NCI-H524 (cell line): ENCODE data around the gene ACSL5.
"Not testable (repeated sequence)": the region's sequence is repeated elsewhere in the genome, so short reads cannot be mapped to it uniquely, and the experiment has no call there.

Experiments
- DNase-seq, 2 experiments: peaks; one replicate each; lab custom pipeline; 2025; lab: John Stamatoyannopoulos, UW

The ACSL5 gene

GRCh38 chr10:112374724-112375541, 1.0 kb downstream of the ACSL5 start:
- no peak for DNase-seq

GRCh38 chr10:112375721-112376395, 1.9 kb downstream of the ACSL5 start:
- no peak for DNase-seq

DNA sequence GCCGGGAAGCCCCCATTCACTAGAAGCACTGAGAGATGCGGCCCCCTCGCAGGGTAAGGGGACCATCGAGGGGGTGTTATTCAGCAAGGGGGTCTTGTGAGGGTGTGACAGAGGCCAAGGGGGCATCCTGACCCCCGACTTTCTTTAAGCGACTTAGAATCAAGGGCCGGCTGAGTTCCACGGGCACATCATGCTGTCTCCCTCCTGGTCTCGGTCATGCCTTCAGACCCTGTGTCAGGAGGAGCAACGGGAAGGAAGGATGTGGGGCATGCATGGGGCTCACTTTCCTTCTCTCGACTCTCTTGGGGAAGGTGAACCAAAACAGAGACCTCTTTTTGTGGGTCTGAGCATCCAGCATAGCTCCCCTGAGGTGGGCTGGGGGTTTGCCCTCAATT, 2.5 kb downstream of the ACSL5 start:
- DNase-seq: no peak

DNA sequence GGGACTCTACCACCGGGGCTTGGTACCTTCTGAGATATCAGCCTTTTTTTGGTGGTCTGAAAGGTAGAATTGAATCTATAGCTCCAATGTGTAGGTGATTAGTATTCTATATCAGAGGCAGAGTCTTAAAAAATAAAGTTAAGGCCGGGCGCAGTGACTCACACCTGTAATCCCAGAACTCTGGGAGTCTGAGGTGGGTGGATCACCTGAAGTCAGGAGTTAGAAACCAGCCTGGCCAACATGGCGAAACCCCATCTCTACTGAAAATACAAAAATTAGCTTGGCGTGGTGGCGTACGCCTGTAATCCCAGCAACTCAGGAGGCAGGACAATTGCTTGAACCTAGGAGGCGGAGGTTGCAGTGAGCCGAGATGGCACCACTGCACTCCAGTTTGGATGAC, 3.2 kb downstream of the ACSL5 start:
- not testable (repeated sequence) for DNase-seq

- DNase-seq: no peak
These were observed 5.8 kb downstream of the ACSL5 start for GRCh38 chr10:112379635-112380296.

GRCh38 chr10:112382515-112383235, 8.8 kb downstream of the ACSL5 start:
- DNase-seq: no peak

GRCh38 chr10:112383325-112383724, 9.4 kb downstream of the ACSL5 start:
- no peak for DNase-seq

- DNase-seq: no peak
These were observed 10.2 kb downstream of the ACSL5 start for GRCh38 chr10:112384141-112384540.

- DNase-seq: no peak
These were observed 11.3 kb downstream of the ACSL5 start for GRCh38 chr10:112385201-112385600.

- DNase-seq: not testable (repeated sequence)
These were observed 14.1 kb downstream of the ACSL5 start for GRCh38 chr10:112388056-112388455.

- DNase-seq: no peak
These were observed 14.6 kb downstream of the ACSL5 start for GRCh38 chr10:112388548-112388947.

GRCh38 chr10:112389271-112389822, 15.4 kb downstream of the ACSL5 start:
- no peak for DNase-seq

DNA sequence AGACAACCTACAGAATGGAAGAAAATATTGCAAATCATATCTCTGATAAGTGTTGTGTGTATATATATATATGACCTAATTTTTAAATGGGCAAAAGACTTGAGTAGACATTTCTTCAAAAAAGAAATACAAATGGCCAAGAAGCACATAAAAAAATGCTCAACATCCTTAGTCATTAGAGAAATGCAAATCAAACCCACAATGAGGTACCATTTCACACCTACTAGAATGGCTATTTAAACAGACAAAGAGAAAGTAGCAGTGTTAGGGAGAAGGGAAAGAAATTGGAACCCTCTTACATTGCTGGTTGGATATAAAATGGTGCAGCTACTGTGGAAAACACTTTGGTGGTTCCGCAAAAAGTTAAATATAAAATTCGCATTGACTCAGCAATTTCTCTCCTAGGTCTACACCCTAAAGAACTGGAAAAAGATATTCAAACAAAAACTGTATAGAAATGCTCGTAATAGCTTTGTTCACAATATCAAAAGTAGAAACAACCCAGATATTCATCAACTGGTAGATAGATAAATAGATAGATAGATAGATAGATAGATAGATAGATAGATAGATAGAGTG, 16.3 kb downstream of the ACSL5 start:
- no peak for DNase-seq

DNA sequence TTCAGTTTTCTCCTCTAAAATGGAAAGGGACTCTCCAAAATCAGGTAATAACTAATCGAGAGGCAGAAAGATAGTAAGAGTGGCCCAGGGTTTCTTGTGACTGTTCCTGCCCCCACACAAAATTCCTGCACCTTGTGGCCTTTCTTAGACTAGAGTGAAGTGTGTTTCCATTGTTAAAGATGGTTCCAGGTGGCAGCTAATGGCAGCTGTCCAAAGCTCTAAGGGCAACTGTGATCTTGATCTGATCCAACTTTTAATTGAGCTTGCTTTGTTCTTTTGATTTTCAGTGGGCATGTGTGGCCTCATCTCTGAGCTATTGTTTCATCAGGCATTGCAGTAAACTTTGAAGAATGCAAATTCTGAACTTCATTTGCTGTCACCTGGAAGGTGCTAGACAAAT, 19.4 kb downstream of the ACSL5 start:
- no peak for DNase-seq

- DNase-seq: no peak
These were observed 19.9 kb downstream of the ACSL5 start for GRCh38 chr10:112393827-112394226.

DNA sequence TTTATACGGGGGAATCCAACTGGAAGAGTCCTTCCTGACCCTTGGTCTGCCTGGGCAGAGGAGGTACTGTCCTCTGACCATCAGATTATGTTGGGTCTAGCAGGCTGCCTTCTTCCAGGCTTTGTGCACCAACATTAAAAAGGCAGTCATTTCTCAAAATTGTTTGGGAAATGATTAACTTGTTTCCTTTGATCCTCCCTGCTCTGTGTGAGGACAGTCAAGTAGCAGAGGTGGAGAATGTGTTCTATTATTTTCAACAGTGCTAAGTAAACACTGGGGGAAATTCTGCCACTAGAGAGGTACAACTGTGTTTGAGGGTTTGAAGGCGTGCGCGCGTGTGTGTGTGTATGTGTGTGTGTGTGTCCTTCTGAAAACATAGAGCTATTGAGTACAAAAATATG, 20.6 kb downstream of the ACSL5 start:
- no peak for DNase-seq

- no peak for DNase-seq
These were observed 22.1 kb downstream of the ACSL5 start for GRCh38 chr10:112395809-112396530.

GRCh38 chr10:112397592-112397991, 23.7 kb downstream of the ACSL5 start:
- DNase-seq: no peak

- DNase-seq: no peak
These were observed 29.0 kb downstream of the ACSL5 start for GRCh38 chr10:112402917-112403316.

GRCh38 chr10:112404617-112405016, 30.7 kb downstream of the ACSL5 start:
- DNase-seq: no peak

GRCh38 chr10:112406806-112407205, 32.9 kb downstream of the ACSL5 start:
- DNase-seq: not testable (repeated sequence)
